Measurements from ENCODE around the gene COX14. TPM values are rescaled to one million over a fixed set of nuclear protein-coding genes. Genes with fewer than 3 reads are reported as not detected.
A peak's percentile ranks its signal among the peaks of the same experiment; 100 is the strongest.

Gene COX14
- total and polyA plus RNA-seq, 8 donors, result 16.8 to 62.0 (median 25.0) TPM

GRCh38 chr12:50166799-50167048 is 54.7 kb downstream of the COX14 start:
- intact Hi-C loops (cut with DNase I), result no loop called here
- FAIRE-seq (no peak), ATAC-seq (peak in 2 of 4 donors; percentile 25 to 37), DNase-seq (peak in 2 of 6 donors; percentile 25 to 40)
- no peak for TF ChIP-seq CTCF (IDR thresholded peaks at IDR 0.05)
- H3K4me1 ChIP-seq, result peaks cover 0 to 8% (median 0%) of the 10 kb centered on the region in 3 donors
- 0% methylated on average over 12 of the region's 12 CpGs for WGBS, 2 donors
- H3K27ac ChIP-seq, result peak overlapping the region; percentile 65 to 87 (median 81)
- no peaks in the 10 kb centered on the region for H3K9me3 ChIP-seq
- no peaks in the 10 kb centered on the region for H3K27me3 ChIP-seq
- no peaks in the 10 kb centered on the region for H3K36me3 ChIP-seq
- H3K4me3 ChIP-seq, result peak overlapping the region; percentile 70 to 99 (median 92)

- FAIRE-seq, result peak; percentile 41
Measured at GRCh38 chr12:50167049-50167828, 55.2 kb downstream of the COX14 start, which contains the start of gene CERS5. Gene CERS5 (minus strand): TSS chr12:50167369. CDS start chr12:50167297, 72 bp downstream.

More at GRCh38 chr12:50167049-50167828, 55.2 kb downstream of the COX14 start, which contains the start of gene CERS5:
- Histone ChIP-seq H3K4me3 (peak within 1 kb of the TSS; percentile 70 to 99 (median 92)), H3K4me1 (peaks cover 0 to 8% (median 0%) of the 10 kb centered on the region in 3 donors), H3K27me3 (no peaks in the 10 kb centered on the region), H3K27ac (peak within 1 kb of the TSS; percentile 65 to 87 (median 81)), H3K36me3 (no peaks in the 10 kb centered on the region), H3K9me3 (no peaks in the 10 kb centered on the region)
- DNase-seq (peak; percentile 95 to 99 (median 99)), ATAC-seq (peak; percentile 99 to 100 (median 99))
- peak in 3 of 4 donors; percentile 29 to 32 (median 31) for TF ChIP-seq CTCF (IDR thresholded peaks at IDR 0.05)
- intact Hi-C loops (cut with DNase I), result no loop called here
- WGBS, 2 donors, result 0 to 1% methylated on average over 54 to 70 of the region's 70 CpGs

Other genes starting within 250 kb of the COX14 start
- gene FAIM2, start 208.3 kb upstream of the COX14 start, total RNA-seq, result 1 to 10 TPM in 1 of 6 donors, under 1 TPM in 5; 0.14 to 2.1 (median 0.27) TPM
- 1 to 10 TPM in 1 of 2 donors, under 1 TPM in 1; 0.84 to 1.5 TPM for gene FAIM2, start 208.3 kb upstream of the COX14 start, polyA plus RNA-seq
- under 1 TPM in 2 of 6 donors, not detected in 4; 0.06 to 0.12 TPM for gene AQP2, start 161.5 kb upstream of the COX14 start, total RNA-seq
- under 1 TPM in 1 of 2 donors, not detected in 1; 0.31 TPM for gene AQP2, start 161.5 kb upstream of the COX14 start, polyA plus RNA-seq
- gene AQP5, start 150.4 kb upstream of the COX14 start, total RNA-seq, result 1 to 10 TPM in 2 of 6 donors, under 1 TPM in 4; 0.41 to 2.6 (median 0.91) TPM
- 1 to 10 TPM; 2.5 to 2.8 TPM for gene AQP5, start 150.4 kb upstream of the COX14 start, polyA plus RNA-seq
- under 1 TPM in 2 of 6 donors, not detected in 4; 0.06 to 0.09 TPM for gene AQP6, start 139.3 kb upstream of the COX14 start, total RNA-seq
- under 1 TPM; 0.19 to 0.31 TPM for gene AQP6, start 139.3 kb upstream of the COX14 start, polyA plus RNA-seq
- 1 to 10 TPM; 1.1 to 6.3 (median 2.8) TPM for gene RACGAP1, start 86.7 kb upstream of the COX14 start, total RNA-seq
- 1 to 10 TPM in 1 of 2 donors, under 1 TPM in 1; 0.72 to 1.9 TPM for gene RACGAP1, start 86.7 kb upstream of the COX14 start, polyA plus RNA-seq
- 1 to 10 TPM in 1 of 6 donors, under 1 TPM in 5; 0.14 to 1.0 (median 0.55) TPM for gene ASIC1, start 54.6 kb upstream of the COX14 start, total RNA-seq
- gene ASIC1, start 54.6 kb upstream of the COX14 start, polyA plus RNA-seq, result 1 to 10 TPM in 1 of 2 donors, under 1 TPM in 1; 0.38 to 1.0 TPM
- 10 to 100 TPM; 13.7 to 22.8 (median 15.4) TPM for gene SMARCD1, start 26.9 kb upstream of the COX14 start, total RNA-seq
- gene SMARCD1, start 26.9 kb upstream of the COX14 start, polyA plus RNA-seq, result 10 to 100 TPM; 12.5 to 22.6 TPM
- gene GPD1, start 8.2 kb upstream of the COX14 start, total RNA-seq, result 10 to 100 TPM in 1 of 6 donors, 1 to 10 TPM in 1, under 1 TPM in 4; 0.75 to 14.2 (median 0.90) TPM
- 10 to 100 TPM in 1 of 2 donors, 1 to 10 TPM in 1; 8.4 to 11.3 TPM for gene GPD1, start 8.2 kb upstream of the COX14 start, polyA plus RNA-seq
- 10 to 100 TPM; 12.9 to 22.8 (median 15.6) TPM for gene CERS5, start 55.1 kb downstream of the COX14 start, total RNA-seq
- 10 to 100 TPM; 48.0 to 84.3 TPM for gene CERS5, start 55.1 kb downstream of the COX14 start, polyA plus RNA-seq
- gene LIMA1, start 171.3 kb downstream of the COX14 start, total RNA-seq, result 10 to 100 TPM; 17.6 to 50.3 (median 27.2) TPM
- gene LIMA1, start 171.3 kb downstream of the COX14 start, polyA plus RNA-seq, result 10 to 100 TPM; 19.8 to 24.1 TPM